Measurements from ENCODE around the gene MYL12B.
A peak's percentile ranks its signal among the peaks of the same experiment; 100 is the strongest.

Gene MYL12B

DNA sequence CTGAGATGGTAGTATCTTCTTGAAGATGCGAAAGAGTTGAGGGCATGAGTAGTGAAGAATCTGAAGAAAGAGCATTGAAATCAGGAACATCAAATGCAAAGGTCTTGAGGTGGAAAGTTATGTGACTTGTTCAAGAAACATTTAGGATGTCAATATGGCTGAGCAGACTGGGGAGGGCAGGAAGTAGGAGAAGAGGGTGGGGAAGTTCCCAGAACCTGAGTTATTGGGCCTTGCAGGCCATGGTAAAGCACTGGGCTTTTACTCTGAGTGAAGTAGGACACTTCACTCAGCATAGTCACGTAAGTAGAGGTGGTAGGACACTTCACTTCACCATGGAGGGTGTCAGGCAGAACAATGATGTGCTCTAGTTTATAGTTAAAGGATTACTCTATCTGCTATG is 26.1 kb upstream of the MYL12B start:
- DNase-seq (ENCODE audit: low read depth) = no peak

DNA sequence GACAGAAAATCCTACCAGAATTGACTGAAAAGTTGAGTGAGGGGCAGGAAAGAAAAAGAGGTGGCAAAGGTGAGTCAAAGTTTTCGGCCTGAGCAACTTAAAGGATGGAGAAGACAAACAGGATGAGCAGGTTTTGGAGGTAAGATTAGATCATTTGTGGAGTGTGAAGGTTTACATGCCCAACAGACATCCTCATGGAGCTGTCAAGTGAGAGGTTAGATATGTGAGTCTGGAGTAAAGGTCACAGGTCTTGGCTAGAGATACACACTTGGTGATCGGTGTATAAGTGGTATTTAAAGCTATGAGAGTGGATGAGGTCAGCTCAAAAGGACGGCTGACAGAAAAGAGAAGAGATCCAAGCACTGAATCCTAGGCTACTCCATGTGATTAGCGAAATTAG is 25.5 kb upstream of the MYL12B start:
- DNase-seq (ENCODE audit: low read depth) = no peak

DNA sequence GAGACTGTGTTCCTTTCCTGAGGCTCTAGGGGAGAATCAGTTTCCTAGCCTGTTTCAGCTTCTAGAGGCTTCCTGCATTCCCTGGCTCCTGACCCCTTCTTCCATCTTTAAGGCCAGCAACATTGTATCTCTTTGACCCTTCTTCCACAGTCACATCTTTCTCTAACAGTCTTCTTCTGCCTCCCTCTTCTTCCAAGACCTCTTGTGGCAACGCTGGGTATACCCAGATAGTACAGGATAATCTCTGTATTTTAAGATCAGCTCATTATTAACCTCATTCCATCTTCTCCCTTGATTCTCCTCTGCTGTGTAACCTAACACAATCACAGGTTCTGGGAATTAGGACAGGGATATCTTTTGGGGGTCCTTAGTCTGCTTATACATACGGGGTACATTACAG is 23.2 kb upstream of the MYL12B start:
- no peak for DNase-seq (ENCODE audit: low read depth)

DNA sequence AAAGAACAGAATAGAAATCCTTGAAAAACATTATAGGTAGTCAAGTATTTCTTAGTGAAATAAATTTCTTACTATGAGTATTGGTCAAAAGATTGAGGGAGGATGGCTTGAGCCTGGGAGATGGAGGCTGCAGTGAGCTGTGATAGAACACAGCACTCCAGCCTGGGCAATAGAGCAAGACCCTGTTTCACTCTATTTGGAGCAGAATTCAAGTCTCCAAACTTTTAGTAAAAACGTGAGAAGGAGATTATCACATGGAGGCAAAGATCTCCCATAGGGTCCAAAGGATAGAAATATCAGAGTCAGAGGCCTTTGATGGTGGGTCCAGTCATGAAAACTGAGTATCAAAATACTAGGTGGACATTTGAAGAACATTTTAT is 16.8 kb upstream of the MYL12B start:
- no peak for DNase-seq (ENCODE audit: low read depth)

DNA sequence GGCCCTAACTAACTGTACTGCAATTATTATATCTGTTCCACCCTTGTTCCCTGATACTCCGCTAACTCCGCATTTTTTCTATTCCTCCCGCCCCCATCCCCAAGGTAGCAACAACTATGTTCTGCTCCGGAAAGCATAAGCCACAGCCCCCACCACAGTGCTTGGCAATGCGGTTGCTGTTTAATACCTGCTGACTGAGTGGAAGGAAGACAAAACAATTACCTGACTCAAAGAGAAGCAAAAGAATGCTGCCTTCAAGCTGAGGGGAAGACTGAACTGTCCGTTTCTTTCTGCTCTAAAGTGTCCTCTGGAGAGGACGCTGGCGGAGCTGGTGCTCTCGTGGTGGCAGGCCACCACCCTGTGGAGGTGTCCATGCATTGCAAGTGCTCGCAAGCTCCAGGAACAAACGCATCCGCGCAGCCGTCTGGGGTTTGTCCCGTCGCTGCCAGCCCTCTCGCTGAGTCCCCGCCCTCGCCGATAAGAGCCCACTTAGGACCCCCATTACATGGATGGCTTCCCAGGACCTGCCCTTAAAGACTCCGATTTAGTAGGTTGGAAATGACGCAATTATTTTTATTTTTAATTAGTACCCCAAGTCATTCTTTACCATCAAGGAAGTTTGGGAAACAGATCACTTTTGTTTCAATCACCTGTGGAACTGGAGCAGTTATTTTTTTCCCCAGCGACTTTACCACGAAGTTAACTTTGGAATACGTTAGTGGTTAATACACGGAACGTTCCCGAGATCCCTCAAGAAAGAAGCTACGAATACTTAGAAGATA is 15.9 kb upstream of the MYL12B start:
- peak; percentile 91 for DNase-seq (ENCODE audit: low read depth)

DNA sequence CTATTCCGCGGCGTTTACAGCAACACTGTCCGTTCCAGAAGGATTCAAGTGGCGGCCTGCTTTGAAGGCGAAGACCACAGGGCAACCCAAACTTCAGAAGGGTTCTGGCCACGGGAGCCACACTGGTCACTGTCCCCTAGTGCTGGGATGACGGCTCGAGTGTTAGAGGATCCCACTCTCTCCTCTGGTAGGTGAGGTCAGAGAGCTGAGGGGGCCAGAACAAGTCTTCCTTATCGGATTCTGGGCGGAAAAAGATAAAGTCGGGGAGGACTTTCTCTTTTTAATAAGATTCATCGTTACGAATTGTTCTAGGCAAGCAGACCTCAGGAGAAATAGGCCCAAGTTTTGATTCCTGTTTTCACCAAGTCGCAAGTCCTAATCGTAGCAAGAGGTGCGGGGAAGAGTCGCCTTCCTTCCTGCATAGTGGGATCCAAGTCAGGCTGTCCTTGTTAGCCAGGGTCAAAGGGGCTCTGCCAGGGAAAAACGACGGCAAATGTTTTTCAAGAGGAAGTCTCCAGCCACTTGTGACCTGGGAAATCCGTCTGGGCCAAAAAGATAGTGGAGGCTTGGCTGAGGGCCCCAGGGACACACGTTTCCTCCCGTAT is 15.2 kb upstream of the MYL12B start:
- DNase-seq (ENCODE audit: low read depth) = peak; percentile 41

DNA sequence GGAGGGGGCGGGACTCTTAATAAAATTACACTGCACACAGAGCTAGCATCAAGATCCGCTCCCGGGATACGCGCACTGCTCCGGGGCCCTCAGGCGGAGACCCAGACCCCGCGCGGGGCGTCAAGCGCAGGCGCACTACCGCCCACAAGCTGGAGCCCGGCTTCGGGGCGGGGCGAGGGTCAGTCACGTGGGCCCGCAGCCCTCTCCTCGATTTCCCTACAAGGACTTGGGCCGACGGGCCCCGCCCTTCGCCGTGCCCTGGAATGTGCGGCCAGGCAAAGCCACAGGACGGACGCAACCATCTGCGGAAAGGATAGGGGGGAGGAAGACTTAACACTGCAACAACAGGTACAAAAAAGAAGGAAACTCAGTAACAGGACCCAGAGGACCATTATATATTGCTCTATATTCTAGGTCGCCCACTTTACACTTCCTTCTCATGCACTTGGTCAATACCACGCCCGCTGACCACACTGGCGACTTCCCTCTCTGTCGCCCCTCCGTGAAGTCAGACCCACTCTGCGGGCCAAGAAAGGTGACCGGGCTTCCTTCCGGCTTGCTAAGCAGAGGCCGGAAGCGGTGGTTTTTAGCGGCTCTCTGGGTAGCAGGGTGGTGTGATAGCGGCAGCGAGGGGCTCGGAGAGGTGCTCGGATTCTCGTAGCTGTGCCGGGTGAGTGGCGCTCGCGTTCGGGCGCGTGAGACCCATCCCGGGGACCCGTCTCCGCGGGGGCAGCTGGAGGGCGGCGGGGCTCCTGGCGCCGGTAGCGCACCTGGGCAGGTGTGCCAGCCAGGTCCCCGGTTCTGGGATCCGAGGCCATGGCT is 14.5 kb upstream of the MYL12B start, which contains the start of gene MYL12A:
Gene MYL12A, plus strand, starts transcription at position 562 of the 822 bp plus-strand sequence. CDS start 5,447 bp downstream, outside the sequence.
- DNase-seq (ENCODE audit: low read depth) = peak; percentile 98

DNA sequence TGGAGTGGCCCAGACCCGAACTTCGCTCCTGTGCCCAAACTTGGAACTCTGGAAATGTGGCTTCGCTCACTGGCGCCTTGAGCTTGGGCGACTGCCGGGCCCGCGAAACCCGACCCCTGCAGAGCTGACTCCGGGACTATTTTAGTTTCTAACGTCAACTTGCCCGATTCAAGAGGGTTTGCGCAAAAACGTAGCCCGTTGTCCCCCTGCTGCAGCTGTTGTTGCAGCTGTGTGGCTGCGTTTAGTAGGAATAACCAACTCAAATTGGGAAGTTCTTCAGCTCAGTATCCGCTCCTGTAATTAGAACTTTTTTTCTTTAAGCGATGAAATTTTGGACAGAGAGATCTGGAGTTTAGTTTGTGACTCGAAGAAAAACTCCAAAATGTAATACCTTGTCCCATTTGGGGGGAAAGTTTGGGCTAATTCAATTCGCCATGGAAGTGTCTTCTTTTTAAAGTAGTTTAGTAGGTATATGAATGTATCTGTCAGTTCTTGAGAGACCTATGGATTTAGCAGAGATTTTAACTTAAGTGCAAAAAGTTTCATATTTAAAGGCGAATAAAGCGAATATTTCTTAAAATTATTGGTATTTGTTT is 13.8 kb upstream of the MYL12B start:
- peak; percentile 47 for DNase-seq (ENCODE audit: low read depth)

DNA sequence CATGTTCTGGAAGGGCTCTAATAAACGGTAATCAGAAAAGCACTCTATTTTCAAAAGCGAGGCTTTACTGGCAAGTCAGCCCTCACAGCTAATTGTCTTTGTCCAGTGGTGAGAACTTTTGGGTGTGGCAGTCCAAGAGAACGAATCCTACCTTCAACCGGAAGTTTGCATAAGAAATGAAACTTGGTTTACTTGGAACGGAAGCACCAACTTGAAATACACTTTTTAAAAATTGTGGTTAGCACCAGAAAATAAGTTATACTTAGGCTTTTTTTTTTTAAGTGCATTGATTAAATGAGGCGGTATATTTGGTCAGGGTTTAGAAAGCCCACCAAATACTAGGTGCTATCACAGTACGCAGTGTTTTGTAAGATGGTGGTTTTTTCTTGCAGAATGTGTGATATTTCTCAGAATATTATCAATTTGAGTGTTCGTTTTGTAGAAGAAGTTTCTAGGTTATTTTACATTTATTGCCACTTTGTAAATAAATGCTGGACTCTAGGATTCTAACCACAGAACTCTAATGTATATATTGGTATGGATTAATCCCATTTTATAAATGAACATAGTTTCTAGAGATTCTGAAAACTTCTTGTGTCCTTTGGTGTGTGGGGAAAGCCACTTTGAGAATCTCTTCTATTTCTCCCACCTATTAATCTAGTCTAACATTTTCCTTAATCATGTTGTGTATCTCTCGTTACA is 13.1 kb upstream of the MYL12B start:
- peak; percentile 68 for DNase-seq (ENCODE audit: low read depth)

DNA sequence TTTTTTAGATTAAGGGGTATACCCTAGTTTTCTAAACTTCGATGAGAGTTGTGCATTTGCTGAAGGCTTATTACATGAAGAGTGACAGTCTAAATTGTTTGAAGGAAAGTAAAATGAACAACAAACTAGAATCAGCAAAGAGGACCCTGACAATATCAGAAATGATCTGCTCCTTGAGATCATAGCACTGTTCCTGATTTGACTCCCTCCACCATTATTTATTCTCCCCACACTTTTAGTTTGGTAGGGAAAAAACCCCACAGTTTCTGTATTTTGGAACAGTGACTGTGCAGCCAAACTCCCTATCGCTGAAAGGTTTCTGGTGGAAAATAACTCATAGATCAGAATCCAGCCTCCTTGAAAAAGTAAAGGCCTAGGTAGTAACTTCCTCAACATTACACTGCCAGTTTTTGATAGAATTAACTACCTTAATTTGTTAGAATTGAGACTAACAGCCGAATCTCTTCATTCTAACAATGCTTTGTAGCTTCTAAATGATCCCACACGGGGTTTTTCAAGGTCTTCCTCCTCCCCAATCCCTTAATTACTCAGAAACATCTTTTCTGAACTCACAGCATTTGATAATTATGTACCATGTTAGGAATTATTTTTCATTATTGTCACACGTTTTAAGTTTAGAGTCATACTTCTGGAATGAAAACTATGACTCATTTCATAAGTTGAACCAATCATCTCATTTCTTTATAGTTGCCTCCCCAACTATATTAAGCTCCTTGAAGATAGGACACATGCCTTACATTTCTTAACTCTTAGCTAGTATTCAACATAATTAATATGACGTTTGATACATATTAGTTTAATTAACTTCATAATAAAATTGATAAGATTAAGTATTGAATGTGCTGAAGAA is 11.5 kb upstream of the MYL12B start:
- DNase-seq (ENCODE audit: low read depth) = peak; percentile 88

DNA sequence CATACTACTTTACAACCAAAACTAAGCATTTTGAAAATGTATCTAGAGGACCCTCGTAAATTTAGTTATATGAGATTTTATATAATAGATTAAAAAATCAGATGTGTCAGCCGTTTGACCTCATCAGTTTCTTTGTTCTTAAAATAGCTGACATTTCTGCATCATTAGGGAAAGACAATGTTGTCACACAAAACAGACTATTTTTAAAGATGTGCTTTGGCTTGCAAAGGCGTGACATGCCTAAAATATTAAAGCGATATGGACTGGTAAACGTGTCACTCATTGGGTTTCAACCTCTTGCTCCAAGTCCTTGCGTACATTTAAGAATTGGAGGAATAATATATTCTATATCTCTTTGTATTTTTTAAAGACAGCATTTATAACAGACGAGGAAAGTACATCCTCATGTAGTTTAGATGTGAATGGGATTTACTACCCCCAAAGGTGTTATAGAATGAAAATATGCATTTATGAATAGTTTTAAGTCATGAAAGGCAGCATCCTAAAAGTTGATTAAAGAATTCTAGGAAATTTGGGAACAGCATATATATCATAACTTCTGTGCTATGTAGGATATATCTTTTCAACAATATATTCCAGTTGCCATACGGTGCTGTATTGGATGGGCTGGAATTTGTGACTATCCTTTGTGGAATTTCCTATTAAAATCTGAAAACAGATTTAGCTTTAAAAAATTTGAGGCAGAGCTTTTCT is 10.5 kb upstream of the MYL12B start:
- DNase-seq (ENCODE audit: low read depth) = no peak

DNA sequence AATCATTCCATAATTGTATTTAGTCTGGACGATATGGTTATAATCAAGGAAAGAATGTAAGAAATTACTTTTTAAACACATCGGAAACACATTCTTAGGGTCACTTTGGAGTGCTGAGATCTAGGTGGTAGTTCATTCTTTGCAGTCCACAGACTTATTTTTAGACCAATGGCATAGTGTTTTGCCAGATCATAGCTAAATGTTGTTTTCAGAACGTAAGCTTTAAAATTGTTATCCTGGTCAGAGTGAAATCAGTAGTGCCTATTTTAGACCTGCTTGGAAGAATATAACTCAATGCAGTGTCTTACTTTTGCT is 10.0 kb upstream of the MYL12B start:
- no peak for DNase-seq (ENCODE audit: low read depth)

DNA sequence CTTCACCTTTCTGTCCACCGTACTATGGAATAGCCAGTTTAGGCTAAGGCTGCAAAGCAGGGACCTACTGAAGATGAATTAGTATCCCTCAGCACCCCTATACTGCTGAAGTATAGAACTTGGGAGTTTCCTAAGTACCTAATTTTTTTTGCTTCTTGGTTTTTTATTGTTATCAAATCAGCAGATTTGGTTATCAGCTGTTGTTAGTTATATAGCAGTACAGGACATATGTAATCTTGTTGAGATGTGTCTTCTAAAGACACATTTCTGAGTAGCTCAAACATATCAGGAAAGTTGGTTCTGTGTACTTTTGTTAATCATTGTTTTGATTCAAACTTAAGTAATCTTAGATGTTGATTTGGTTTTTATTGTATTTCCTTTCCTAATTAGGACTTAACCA is 9.1 kb upstream of the MYL12B start:
- DNase-seq (ENCODE audit: low read depth) = no peak

DNA sequence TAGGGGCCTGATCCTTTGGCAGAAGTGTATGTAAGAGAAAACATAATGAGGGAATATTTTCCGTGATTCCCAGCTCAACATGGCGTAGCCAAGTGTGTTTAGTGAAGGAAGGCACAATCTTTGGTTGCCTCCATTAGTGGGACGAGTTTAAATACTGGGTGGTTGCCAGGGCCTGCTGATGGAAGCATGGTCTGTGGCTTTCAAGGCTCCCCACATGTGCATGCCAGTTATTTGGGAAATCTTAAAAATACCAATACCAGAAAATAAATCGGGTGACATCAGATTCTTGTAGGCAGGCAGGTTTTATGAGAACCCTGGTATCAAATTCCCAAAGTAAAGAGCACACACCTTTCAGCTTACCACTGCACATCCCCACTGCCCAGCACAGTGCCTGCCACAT is 7.2 kb upstream of the MYL12B start:
- no peak for DNase-seq (ENCODE audit: low read depth)

DNA sequence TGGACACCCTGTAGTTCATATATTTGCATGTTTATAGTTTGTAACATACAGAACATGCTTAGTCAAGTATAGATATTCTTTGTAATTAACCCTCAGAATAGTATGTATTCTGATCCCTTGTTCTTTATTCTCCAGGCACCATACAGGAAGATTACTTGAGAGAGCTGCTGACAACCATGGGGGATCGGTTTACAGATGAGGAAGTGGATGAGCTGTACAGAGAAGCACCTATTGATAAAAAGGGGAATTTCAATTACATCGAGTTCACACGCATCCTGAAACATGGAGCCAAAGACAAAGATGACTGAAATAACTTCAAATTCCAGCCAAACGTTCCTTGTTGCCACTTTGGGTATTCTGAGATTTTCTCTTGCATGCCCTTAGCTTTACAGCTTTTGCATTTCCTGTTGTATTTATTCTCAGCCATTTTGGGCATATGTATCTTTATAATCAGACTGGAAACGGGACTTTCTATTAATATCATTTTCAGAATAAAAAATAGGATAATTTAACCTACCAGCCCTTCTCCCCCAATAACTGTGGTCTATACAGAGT is 6.2 kb upstream of the MYL12B start:
- no peak for DNase-seq (ENCODE audit: low read depth)

DNA sequence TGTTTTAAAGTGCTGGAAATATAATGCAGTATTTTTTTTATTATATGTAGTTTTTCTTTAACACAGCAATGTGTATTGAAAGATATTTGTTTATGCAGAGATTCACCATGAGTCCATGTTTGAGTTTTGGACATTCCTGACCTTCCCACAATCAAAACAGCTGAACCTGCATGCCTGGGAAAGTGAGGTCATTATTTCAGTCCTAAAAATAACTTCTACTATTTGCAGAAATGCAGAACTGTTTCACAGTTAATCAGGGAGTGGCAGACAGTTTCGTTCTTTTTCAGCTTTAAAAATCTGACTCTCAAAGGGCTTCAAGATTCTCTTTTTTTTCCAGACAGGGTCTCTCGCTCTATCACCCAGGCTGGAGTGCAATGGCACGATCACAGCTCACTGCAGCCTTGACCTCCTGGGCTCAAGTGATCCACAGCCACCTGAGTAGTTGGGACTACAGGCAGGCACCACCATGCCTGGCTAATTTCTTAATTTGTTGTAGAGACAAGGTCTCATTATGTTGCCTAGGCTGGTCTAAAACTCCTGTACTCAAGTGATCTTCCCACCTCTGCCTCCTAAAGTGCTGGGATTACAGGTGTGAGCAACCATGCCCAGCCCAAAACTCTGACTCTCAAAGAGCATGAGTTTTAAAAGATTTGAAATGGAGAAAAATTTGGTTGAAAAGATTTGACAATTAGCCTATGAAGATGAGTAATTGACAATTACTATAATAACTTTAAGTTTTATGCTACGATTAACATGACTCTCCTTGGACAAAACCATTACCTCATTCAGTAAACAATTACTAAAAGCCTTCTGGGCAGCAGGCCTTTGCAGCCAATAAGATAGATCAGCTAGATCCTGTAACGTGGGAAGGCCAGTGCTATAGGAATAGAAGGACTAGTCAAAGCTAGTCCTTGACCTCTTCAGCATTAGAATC is 5.0 kb upstream of the MYL12B start:
- no peak for DNase-seq (ENCODE audit: low read depth)

DNA sequence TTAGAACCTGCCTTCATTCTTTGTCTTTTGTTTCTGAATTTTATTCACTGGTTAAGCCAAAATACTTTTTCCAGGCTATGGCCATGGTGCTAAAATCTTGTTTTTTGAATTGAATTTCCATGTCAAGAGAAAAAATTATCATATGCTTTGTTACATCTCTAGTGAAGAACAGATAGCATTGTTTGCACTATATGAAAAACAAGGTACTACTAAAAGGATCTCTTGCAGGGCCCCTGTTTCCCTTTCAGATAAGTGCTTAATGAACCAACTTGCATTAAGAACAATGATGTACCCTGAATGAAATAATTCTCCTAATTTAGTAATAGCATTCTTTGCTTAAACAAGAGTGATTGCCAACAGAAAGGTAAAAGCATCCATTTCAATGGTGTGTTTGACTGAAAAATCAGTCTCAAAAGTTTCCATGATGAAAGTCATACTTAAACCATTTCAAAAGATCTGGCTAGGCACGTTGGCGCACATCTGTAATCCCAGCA is 4.3 kb upstream of the MYL12B start:
- DNase-seq (ENCODE audit: low read depth) = no peak

DNA sequence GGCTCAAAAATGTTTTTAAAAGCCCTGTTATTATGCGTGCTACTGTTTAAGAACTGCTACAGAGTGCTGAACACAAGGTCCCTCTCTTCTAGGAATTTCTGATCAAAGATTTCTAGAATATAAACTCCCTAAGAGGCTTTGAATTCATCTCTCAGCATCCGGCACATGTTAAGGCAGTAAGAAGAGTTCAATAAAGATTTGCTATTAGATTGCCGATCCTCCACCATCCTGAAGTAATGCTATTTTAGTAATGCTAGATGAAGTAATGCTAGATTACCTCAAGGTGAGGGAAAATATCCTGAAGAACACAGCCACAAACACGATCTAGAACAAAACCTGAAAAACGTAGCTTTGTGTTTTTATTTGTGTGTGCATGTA is 949 bp upstream of the MYL12B start:
- no peak for DNase-seq (ENCODE audit: low read depth)
